T-helper 2 cell treated with Interferon-gamma antibody and Interleukin-4, amounts not matched to agents 100 ng/mL and 5 ng/mL, for 36 hours (primary cell): ENCODE results near the gene KIAA0319L. TPM values are rescaled to one million over a fixed set of nuclear protein-coding genes. Genes with fewer than 3 reads are reported as not detected.
"Not testable (repeated sequence)": the region's sequence is repeated elsewhere in the genome, so short reads cannot be mapped to it uniquely, and the experiment has no call there.

Source experiments
- intact Hi-C: fragments of 100-400 bp; cut with micrococcal nuclease; formaldehyde crosslinking; loops from one replicate; pipeline ENCODE4 v1.15.1; 2023
- total RNA-seq: library from RNA; stranded (reverse); gene quantifications from 2 replicates; pipeline ENCODE4 v1.2.3, GENCODE V29; 2022

Gene KIAA0319L
- total RNA-seq, 1 donor from 2014 or later = 50.1 TPM

GRCh38 chr1:35499652-35500176 is 57.5 kb downstream of the KIAA0319L start:
- intact Hi-C loops = loop anchor here (1.0 kb wide), 1 partner anchor 8 kb away; no protein-coding TSS in a partner anchor

- intact Hi-C loops = loop anchor here (1.0 kb wide), 1 partner anchor 8 kb away; no protein-coding TSS in a partner anchor
These were observed 58.0 kb downstream of the KIAA0319L start for GRCh38 chr1:35499231-35499630.

GRCh38 chr1:35497571-35497970 is 59.6 kb downstream of the KIAA0319L start:
- intact Hi-C loops = no loop called here

- intact Hi-C loops = no loop called here
These were observed 67.0 kb downstream of the KIAA0319L start for GRCh38 chr1:35490250-35490649.

GRCh38 chr1:35488336-35488735 is 68.9 kb downstream of the KIAA0319L start:
- intact Hi-C loops = no loop called here

GRCh38 chr1:35486858-35487408 is 70.3 kb downstream of the KIAA0319L start:
- intact Hi-C loops = no loop called here

GRCh38 chr1:35481229-35481628 is 76.0 kb downstream of the KIAA0319L start:
- intact Hi-C loops = no loop called here

- intact Hi-C loops = no loop called here
These were observed 79.3 kb downstream of the KIAA0319L start for GRCh38 chr1:35477870-35478269.

GRCh38 chr1:35475856-35476674 is 81.1 kb downstream of the KIAA0319L start:
- intact Hi-C loops = no loop called here

- intact Hi-C loops = no loop called here
These were observed 81.8 kb downstream of the KIAA0319L start for GRCh38 chr1:35475356-35475755.

GRCh38 chr1:35473216-35473615 is 84.0 kb downstream of the KIAA0319L start:
- intact Hi-C loops = not testable (repeated sequence)

- intact Hi-C loops = no loop called here
These were observed 86.1 kb downstream of the KIAA0319L start for GRCh38 chr1:35470977-35471613.

- intact Hi-C loops = no loop called here
These were observed 91.1 kb downstream of the KIAA0319L start for GRCh38 chr1:35466120-35466519.

GRCh38 chr1:35463749-35464148 is 93.5 kb downstream of the KIAA0319L start:
- intact Hi-C loops = not testable (repeated sequence)

- intact Hi-C loops = no loop called here
These were observed 94.0 kb downstream of the KIAA0319L start for GRCh38 chr1:35463232-35463631.

- intact Hi-C loops = no loop called here
These were observed 95.1 kb downstream of the KIAA0319L start for GRCh38 chr1:35461966-35462651.

GRCh38 chr1:35460796-35461195 is 96.4 kb downstream of the KIAA0319L start:
- intact Hi-C loops = no loop called here

GRCh38 chr1:35454616-35455015 is 102.6 kb downstream of the KIAA0319L start:
- intact Hi-C loops = loop anchor here (10.0 kb wide), 2 partner anchors 260 kb away; partner anchors contain the start of genes C1orf216 and SFPQ

- intact Hi-C loops = loop anchor here (10.0 kb wide), 2 partner anchors 259 to 261 kb away; partner anchors contain the start of genes C1orf216 and SFPQ
These were observed 103.0 kb downstream of the KIAA0319L start for GRCh38 chr1:35454176-35454575.

- intact Hi-C loops = loop anchor here (10.0 kb wide), 2 partner anchors 258 to 262 kb away; partner anchors contain the start of genes C1orf216 and SFPQ
These were observed 104.2 kb downstream of the KIAA0319L start for GRCh38 chr1:35453031-35453430.
